Mucosa of descending colon (tissue), 3 donors: ENCODE results near the gene MBNL1. TPM values are rescaled to one million over a fixed set of nuclear protein-coding genes. Genes with fewer than 3 reads are reported as not detected.

Experiments
- ATAC-seq: fragments of 200-7000 bp; cut with Tn5 transposase; one replicate; pipeline ENCODE4 v1.9.1; 2020; ENCODE audit warnings: mild to moderate bottlenecking, moderate library complexity
- DNase-seq, 3 donors: peaks; one replicate each; pipeline ENCODE4 v3.0.0-alpha.2; 2020
- H3K36me3 ChIP-seq: fragments of 200-600 bp; one replicate; pipeline ENCODE4 v1.8.0; 2021; ENCODE audit warnings: low read depth, mild to moderate bottlenecking
- H3K4me1 ChIP-seq: fragments of 200-600 bp; one replicate; pipeline ENCODE4 v1.8.0; 2021; ENCODE audit warnings: low read depth, mild to moderate bottlenecking
- H3K4me3 ChIP-seq: fragments of 200-600 bp; one replicate; pipeline ENCODE4 v1.8.0; 2021; ENCODE audit warnings: mild to moderate bottlenecking
- H3K9me3 ChIP-seq: fragments of 200-600 bp; one replicate; pipeline ENCODE4 v1.8.0; 2021; ENCODE audit warnings: mild to moderate bottlenecking
- intact Hi-C, 2 donors: fragments of 100-400 bp; cut with DNase I in 1 of 2; cut with micrococcal nuclease in 1 of 2; formaldehyde crosslinking; loops; one replicate each; pipeline versions ENCODE4 v1.11.0 to v1.11.1; 2022; cut with DNase I, micrococcal nuclease
- total RNA-seq, 3 donors: library from RNA; stranded (reverse); fragmentation: NEBNext Ultra II Directional in 2 of 3; extraction: Animal tissue kit (Norgen Biotek cat#: 25700) in 2 of 3; gene quantifications; one replicate each; pipeline versions ENCODE4 v1.2.1 to v1.2.4, GENCODE V29; 2021 to 2023
- TF ChIP-seq, protein P1 (sequence below): fragments of 200-600 bp; IDR thresholded peaks from one replicate; pipeline ENCODE4 v1.8.0; 2022; ENCODE audit warnings: antibody characterized with exemption, mild to moderate bottlenecking
- donor health status: DM: no; HTN: no; CAD: no; lungs with moderate emphysema.
- donor health status: DM: no; HTN: no; CAD: no.
- donor health status: DM: no; HTN: yes; CAD: no.

MBNL1 gene
- total RNA-seq, 3 donors from 2014 or later: 184 to 381 (median 215) TPM

DNA sequence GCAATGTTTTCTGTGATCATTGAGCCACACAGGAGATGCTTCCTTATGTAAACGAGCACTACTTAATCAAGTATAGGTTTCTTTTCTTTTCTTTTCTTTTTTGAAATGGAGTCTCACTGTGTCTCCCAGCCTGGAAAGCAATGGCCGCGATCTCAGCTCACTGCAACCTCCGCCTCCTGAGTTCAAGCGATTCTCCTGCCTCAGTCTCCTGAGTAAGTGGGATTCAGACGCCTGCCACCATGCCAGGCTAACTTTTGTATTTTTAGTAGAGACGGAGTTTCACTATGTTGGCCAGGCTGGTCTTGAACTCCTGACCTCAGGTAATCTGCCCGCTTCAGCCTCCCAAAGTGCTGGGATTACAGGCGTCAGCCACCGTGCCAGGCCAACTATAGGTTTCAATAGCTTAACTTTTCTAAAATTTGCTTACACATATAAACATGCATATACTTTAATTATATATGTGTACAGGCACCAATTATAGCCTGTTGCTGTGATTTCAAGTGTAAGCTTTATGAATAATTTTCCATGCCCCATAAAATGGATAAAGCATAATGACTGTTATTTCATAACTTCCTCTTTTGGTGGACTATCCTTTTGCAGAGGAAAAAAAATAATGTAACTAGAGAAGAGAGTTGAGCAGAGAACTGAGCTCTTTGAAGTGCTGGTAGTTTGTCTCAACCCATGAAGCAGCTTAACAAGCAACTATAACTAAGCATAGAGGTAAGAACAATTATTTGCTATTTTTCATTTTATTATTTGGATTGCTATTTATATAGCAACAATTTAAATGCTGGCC lies 24.8 kb upstream of the MBNL1 start:
- Histone ChIP-seq H3K36me3 (no peaks in the 10 kb centered on the region), H3K4me1 (no peaks in the 10 kb centered on the region), H3K4me3 (no peak overlapping the region), H3K9me3 (no peaks in the 10 kb centered on the region)
- TF ChIP-seq, protein P1, sequence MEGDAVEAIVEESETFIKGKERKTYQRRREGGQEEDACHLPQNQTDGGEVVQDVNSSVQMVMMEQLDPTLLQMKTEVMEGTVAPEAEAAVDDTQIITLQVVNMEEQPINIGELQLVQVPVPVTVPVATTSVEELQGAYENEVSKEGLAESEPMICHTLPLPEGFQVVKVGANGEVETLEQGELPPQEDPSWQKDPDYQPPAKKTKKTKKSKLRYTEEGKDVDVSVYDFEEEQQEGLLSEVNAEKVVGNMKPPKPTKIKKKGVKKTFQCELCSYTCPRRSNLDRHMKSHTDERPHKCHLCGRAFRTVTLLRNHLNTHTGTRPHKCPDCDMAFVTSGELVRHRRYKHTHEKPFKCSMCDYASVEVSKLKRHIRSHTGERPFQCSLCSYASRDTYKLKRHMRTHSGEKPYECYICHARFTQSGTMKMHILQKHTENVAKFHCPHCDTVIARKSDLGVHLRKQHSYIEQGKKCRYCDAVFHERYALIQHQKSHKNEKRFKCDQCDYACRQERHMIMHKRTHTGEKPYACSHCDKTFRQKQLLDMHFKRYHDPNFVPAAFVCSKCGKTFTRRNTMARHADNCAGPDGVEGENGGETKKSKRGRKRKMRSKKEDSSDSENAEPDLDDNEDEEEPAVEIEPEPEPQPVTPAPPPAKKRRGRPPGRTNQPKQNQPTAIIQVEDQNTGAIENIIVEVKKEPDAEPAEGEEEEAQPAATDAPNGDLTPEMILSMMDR: no peak
- DNase-seq: no peak
- intact Hi-C loops: no loop called here
- ATAC-seq: peak; percentile 47

DNA sequence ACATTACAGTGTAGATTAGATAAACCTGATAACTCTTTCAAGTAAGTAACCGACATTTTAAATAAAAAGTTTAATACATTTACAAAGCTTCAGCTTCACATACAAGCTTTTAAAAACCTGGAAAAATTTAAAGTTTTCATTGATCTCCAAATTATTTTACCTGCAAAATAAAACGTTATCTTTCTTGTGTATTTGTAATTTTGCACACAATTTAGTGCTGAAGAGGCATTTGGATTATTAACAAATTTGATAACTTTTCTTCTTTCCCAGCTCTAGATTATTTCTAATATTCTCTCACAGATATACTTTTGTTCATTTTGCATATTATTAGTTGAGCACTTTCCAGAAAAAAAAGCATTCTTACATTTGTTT lies 24.2 kb upstream of the MBNL1 start:
- no peaks in the 10 kb centered on the region for H3K36me3 ChIP-seq
- TF ChIP-seq, protein P1: no peak
- ATAC-seq (no peak), DNase-seq (no peak)
- no peaks in the 10 kb centered on the region for H3K9me3 ChIP-seq
- no peak overlapping the region for H3K4me3 ChIP-seq
- intact Hi-C loops: no loop called here
- no peaks in the 10 kb centered on the region for H3K4me1 ChIP-seq

DNA sequence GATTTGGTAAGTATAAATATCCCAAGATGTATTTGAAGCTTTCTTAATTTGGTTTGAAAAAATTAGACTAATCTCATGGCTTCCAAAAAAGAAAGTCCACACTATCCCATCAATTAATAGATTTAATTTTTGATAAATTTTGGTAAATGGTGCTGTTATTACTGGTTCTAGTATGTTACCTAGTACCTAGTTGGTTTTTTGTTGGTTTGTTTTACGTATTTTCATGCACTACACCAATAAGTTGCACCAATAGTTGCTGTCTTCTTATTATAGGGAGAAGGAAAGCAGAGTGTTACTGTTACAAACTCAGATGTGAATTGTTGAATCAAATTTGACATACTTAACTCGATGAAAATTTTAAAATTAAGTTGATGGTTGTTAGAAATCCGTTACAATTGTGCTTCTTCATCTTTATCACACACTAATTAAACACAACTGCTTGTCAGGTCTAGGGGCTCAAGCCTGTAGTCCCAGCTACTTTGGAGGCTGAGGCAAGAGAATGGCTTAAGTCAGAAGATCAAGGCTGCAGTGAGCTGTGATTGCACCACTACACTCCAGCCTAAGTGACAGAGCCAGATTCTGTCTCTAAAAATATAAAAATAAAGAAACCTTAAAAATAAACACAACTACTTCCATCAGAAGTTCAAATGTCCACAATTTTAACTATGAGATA lies 23.1 kb upstream of the MBNL1 start:
- DNase-seq (no peak), ATAC-seq (no peak)
- Histone ChIP-seq H3K4me3 (no peak overlapping the region), H3K4me1 (no peaks in the 10 kb centered on the region), H3K9me3 (no peaks in the 10 kb centered on the region), H3K36me3 (no peaks in the 10 kb centered on the region)
- TF ChIP-seq, protein P1: no peak
- intact Hi-C loops: no loop called here

DNA sequence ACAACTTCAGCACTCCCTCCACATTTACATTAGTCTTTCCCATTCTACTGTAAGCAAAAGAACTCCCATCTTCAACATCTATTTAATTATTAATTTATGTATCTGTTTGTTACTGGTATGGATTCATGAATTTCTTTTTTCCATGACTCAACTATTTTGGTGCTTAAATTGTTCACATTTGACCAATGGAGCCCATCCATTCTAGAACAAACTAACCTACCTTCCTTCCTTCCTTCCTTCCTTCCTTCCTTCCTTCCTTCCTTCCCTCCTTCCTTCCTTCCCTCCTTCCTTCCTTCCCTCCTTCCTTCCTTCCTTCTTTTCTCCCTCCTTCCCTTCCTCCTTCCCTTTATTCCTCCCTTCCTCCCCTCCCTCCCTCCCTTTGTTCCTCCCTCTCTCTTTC lies 16.8 kb upstream of the MBNL1 start:
- intact Hi-C loops: no loop called here
- TF ChIP-seq, protein P1: no peak

DNA sequence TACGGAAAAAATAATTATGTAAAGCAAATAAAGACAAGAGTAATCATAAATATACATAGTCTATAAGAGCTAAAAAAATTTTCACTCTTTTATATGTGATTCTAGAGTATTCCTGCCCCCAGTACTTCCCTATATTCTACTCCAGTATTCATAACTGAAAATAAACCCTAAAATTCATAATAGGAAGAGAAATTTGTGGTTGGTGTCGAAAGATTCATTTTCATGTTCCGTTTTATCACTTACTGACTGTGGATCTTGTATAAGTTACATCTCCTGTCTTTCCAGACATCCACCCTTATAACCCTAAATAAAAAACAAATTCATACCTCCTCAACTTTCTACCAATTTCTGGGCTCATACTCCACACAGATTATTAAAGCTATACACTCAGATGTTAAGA lies 16.0 kb upstream of the MBNL1 start:
- DNase-seq: no peak
- no peak overlapping the region for H3K4me3 ChIP-seq
- ATAC-seq: no peak
- intact Hi-C loops: no loop called here
- no peaks in the 10 kb centered on the region for H3K36me3 ChIP-seq
- TF ChIP-seq, protein P1: no peak
- no peaks in the 10 kb centered on the region for H3K4me1 ChIP-seq
- H3K9me3 ChIP-seq: no peaks in the 10 kb centered on the region

More for the DNA sequence above, 16.8 kb upstream of the MBNL1 start:
- H3K36me3 ChIP-seq: no peaks in the 10 kb centered on the region
- no peaks in the 10 kb centered on the region for H3K4me1 ChIP-seq
- no peaks in the 10 kb centered on the region for H3K9me3 ChIP-seq
- ATAC-seq (no peak), DNase-seq (no peak)
- no peak overlapping the region for H3K4me3 ChIP-seq
